Stimulated activated naive B cell treated with anti-CD40 and anti-IgM and Interleukin-4, amounts not matched to agents 10 μg/mL and 1 μg/mL and 100 μg/mL, for 72 hours (primary cell): Measurements from ENCODE around the gene WASHC2A.
"Not testable (repeated sequence)": the region's sequence is repeated elsewhere in the genome, so short reads cannot be mapped to it uniquely, and the experiment has no call there.

Experiments used
- ATAC-seq, 2 donors: fragments of 150-1000 bp; cut with Tn5 transposase; replicated peaks; 2 replicates each; pipeline ENCODE4 v1.10.0; 2021; ENCODE audit warnings: moderate library complexity in 1 of 2
- DNase-seq: peaks from one replicate; pipeline ENCODE4 v3.0.0; 2021
- H3K27ac Mint-ChIP-seq: one replicate; pipeline ENCODE4 v1.8.0; 2022; ENCODE audit warnings: mild to moderate bottlenecking, mixed read lengths
- H3K27me3 Mint-ChIP-seq, 2 donors: one replicate each; pipeline ENCODE4 v1.8.0; 2022; ENCODE audit warnings: mixed read lengths in 2 of 2
- H3K36me3 Mint-ChIP-seq, 2 donors: one replicate each; pipeline ENCODE4 v1.8.0; 2022; ENCODE audit warnings: mixed read lengths in 2 of 2, mild to moderate bottlenecking in 1 of 2
- H3K4me1 Mint-ChIP-seq, 2 donors: one replicate each; pipeline ENCODE4 v1.8.0; 2022; ENCODE audit warnings: mixed read lengths in 2 of 2, mild to moderate bottlenecking in 1 of 2
- H3K4me3 Mint-ChIP-seq, 2 donors: one replicate each; pipeline ENCODE4 v1.8.0; 2022; ENCODE audit warnings: mild to moderate bottlenecking in 2 of 2, mixed read lengths in 2 of 2, moderate library complexity in 1 of 2
- H3K9me3 Mint-ChIP-seq, 2 donors: one replicate each; pipeline ENCODE4 v1.8.0; 2022; ENCODE audit warnings: mixed read lengths in 2 of 2, mild to moderate bottlenecking in 1 of 2

WASHC2A gene

DNA sequence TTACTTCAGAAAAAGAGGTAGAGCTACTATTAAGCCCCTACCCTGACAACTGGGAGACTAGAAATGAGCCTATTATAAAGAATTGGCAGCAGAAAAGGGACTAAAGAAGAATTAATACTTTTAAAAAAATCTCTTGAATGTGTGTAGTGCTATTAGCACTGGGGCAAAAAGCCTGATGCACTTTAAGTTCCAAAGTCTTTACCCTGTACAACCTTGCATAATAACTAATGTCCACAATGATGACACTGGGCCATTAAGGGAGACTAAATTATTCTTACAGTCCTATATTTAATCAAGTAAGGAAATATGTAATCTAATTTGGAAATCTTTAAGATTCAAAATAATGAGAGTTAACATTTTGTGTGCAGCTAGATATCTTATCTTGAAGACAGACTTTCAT lies 90.1 kb downstream of the WASHC2A start:
- H3K4me1 Mint-ChIP-seq, ATAC-seq, H3K4me3 Mint-ChIP-seq, H3K27ac Mint-ChIP-seq, H3K9me3 Mint-ChIP-seq, H3K36me3 Mint-ChIP-seq, DNase-seq: not testable (repeated sequence)
- peaks cover 6 to 19% of the 10 kb centered on the region in 2 donors for H3K27me3 Mint-ChIP-seq

DNA sequence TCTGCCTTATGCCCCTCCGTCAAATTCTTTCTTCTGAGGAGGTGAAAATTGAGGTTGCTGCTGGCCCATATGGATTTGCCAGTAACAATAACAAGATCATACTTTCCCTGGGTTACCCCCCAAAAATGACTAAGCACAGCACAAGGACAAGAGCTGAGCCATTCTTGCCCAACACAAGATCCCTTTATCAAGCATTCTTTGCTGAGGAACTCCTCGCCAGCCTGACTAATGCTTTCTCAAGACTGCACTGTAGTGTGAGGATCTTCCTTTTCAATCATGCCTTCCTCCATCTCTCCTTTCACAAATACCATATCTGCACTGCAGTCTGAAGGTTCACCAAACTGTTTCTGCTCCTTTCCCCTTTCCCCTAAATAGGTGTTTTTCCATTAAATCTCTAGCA lies 92.1 kb downstream of the WASHC2A start:
- not testable (repeated sequence) for H3K4me1 Mint-ChIP-seq, DNase-seq, H3K27ac Mint-ChIP-seq, H3K36me3 Mint-ChIP-seq, H3K9me3 Mint-ChIP-seq, H3K4me3 Mint-ChIP-seq, ATAC-seq
- H3K27me3 Mint-ChIP-seq, result peaks cover 0 to 11% of the 10 kb centered on the region in 2 donors

- H3K4me3 Mint-ChIP-seq, H3K27ac Mint-ChIP-seq, H3K36me3 Mint-ChIP-seq, H3K9me3 Mint-ChIP-seq, DNase-seq, H3K4me1 Mint-ChIP-seq, H3K27me3 Mint-ChIP-seq, ATAC-seq: not testable (repeated sequence)
These were observed 97.3 kb downstream of the WASHC2A start for GRCh38 chr10:50165038-50165437.

GRCh38 chr10:50167833-50168232 lies 100.1 kb downstream of the WASHC2A start:
- H3K27me3 Mint-ChIP-seq, result peaks cover 10 to 12% of the 10 kb centered on the region in 2 donors
- H3K27ac Mint-ChIP-seq, H3K4me3 Mint-ChIP-seq, H3K9me3 Mint-ChIP-seq, ATAC-seq, H3K36me3 Mint-ChIP-seq, H3K4me1 Mint-ChIP-seq, DNase-seq: not testable (repeated sequence)

- DNase-seq, H3K9me3 Mint-ChIP-seq, H3K36me3 Mint-ChIP-seq, H3K4me3 Mint-ChIP-seq, ATAC-seq, H3K27ac Mint-ChIP-seq, H3K4me1 Mint-ChIP-seq: not testable (repeated sequence)
- peaks cover 10 to 12% of the 10 kb centered on the region in 2 donors for H3K27me3 Mint-ChIP-seq
These were observed 101.8 kb downstream of the WASHC2A start for GRCh38 chr10:50169506-50169905.

GRCh38 chr10:50174788-50175525 lies 107.2 kb downstream of the WASHC2A start:
- not testable (repeated sequence) for H3K4me1 Mint-ChIP-seq, H3K27ac Mint-ChIP-seq, H3K4me3 Mint-ChIP-seq, ATAC-seq, H3K9me3 Mint-ChIP-seq, H3K36me3 Mint-ChIP-seq, DNase-seq
- H3K27me3 Mint-ChIP-seq, result peaks cover 9 to 12% of the 10 kb centered on the region in 2 donors
